ENCODE results near the gene GKAP1. TPM values are rescaled to one million over a fixed set of nuclear protein-coding genes. Genes with fewer than 3 reads are reported as not detected.

The GKAP1 gene
- total RNA-seq, 1 experiment from 2014 or later, result 6.1 TPM

DNA sequence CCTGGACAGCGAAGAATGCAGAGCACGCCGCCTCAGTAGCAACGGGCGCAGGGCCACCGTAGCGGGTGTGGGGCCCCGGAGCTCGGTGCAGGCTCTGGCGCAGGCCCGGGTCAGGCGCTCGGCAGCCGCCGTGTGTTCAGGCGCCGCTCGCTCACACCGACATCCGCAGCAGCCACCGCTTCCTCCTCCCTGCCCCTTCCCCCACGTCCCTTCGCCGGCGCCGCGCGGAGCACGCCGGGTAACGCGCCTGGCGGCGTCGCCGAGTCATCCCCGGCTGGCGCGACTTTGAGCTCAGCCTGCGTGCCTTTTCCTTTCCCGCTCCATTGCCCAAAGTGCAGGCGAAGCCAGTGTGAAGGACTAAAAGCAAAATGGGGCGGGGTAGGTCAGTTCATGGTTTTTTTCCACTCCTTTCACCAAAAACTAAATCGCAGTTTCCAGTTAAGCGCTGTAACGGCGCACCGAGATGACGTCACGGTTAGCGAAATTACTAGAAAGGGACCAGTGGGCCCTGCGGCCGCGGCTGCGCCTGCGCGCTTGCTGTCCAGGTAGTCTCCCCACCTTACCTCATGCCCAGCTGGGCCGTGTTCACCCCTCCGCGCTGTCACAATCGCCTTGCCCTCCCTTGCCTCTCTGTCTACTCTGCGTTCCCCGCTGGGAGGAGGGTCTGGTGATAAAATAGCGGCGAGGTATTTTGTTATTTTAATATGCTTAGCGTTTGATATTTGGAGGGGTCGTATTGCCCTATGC, 109.6 kb downstream of the GKAP1 start, which contains the start of gene UBQLN1 (continued):
- TF ChIP-seq, protein P1, sequence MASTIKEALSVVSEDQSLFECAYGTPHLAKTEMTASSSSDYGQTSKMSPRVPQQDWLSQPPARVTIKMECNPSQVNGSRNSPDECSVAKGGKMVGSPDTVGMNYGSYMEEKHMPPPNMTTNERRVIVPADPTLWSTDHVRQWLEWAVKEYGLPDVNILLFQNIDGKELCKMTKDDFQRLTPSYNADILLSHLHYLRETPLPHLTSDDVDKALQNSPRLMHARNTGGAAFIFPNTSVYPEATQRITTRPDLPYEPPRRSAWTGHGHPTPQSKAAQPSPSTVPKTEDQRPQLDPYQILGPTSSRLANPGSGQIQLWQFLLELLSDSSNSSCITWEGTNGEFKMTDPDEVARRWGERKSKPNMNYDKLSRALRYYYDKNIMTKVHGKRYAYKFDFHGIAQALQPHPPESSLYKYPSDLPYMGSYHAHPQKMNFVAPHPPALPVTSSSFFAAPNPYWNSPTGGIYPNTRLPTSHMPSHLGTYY (CRISPR knock-in tag; IDR thresholded peaks at IDR 0.05), result no peak
- no peak for TF ChIP-seq ESRRA (CRISPR knock-in tag; IDR thresholded peaks at IDR 0.05; ENCODE audit: borderline replicate concordance)
- no peak for TF ChIP-seq PRRX2 (CRISPR knock-in tag; IDR thresholded peaks at IDR 0.05)
- peak; percentile 77 for TF ChIP-seq SP1 (CRISPR knock-in tag; conservative IDR thresholded peaks at IDR 0.05)
- no peak for TF ChIP-seq ELF4 (CRISPR knock-in tag; IDR thresholded peaks at IDR 0.05; ENCODE audit: low read depth)
- TF ChIP-seq NFE2L1 (CRISPR knock-in tag; IDR thresholded peaks at IDR 0.05), result peak; percentile 99
- no peak for TF ChIP-seq JAZF1 (CRISPR knock-in tag; IDR thresholded peaks at IDR 0.05)
- TF ChIP-seq, protein P2, sequence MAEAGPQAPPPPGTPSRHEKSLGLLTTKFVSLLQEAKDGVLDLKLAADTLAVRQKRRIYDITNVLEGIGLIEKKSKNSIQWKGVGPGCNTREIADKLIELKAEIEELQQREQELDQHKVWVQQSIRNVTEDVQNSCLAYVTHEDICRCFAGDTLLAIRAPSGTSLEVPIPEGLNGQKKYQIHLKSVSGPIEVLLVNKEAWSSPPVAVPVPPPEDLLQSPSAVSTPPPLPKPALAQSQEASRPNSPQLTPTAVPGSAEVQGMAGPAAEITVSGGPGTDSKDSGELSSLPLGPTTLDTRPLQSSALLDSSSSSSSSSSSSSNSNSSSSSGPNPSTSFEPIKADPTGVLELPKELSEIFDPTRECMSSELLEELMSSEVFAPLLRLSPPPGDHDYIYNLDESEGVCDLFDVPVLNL (CRISPR knock-in tag; IDR thresholded peaks at IDR 0.05; ENCODE audit: borderline replicate concordance, low read depth), result no peak
- TF ChIP-seq, protein P3, sequence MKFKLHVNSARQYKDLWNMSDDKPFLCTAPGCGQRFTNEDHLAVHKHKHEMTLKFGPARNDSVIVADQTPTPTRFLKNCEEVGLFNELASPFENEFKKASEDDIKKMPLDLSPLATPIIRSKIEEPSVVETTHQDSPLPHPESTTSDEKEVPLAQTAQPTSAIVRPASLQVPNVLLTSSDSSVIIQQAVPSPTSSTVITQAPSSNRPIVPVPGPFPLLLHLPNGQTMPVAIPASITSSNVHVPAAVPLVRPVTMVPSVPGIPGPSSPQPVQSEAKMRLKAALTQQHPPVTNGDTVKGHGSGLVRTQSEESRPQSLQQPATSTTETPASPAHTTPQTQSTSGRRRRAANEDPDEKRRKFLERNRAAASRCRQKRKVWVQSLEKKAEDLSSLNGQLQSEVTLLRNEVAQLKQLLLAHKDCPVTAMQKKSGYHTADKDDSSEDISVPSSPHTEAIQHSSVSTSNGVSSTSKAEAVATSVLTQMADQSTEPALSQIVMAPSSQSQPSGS (CRISPR knock-in tag; IDR thresholded peaks at IDR 0.05; ENCODE audit: borderline replicate concordance, low read depth), result peak; percentile 19; the same call in 1 of the 2 replicates
- TF ChIP-seq, protein P4, sequence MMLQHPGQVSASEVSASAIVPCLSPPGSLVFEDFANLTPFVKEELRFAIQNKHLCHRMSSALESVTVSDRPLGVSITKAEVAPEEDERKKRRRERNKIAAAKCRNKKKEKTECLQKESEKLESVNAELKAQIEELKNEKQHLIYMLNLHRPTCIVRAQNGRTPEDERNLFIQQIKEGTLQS (CRISPR knock-in tag; conservative IDR thresholded peaks at IDR 0.05), result no peak
- no peak for TF ChIP-seq ZNF671 (CRISPR knock-in tag; IDR thresholded peaks at IDR 0.05)
- TF ChIP-seq FOXK1 (CRISPR knock-in tag; IDR thresholded peaks at IDR 0.05), result peak; percentile 92
- TF ChIP-seq ZNF263 (CRISPR knock-in tag; IDR thresholded peaks at IDR 0.05; ENCODE audit: low read depth), result no peak
- TF ChIP-seq, protein P5, sequence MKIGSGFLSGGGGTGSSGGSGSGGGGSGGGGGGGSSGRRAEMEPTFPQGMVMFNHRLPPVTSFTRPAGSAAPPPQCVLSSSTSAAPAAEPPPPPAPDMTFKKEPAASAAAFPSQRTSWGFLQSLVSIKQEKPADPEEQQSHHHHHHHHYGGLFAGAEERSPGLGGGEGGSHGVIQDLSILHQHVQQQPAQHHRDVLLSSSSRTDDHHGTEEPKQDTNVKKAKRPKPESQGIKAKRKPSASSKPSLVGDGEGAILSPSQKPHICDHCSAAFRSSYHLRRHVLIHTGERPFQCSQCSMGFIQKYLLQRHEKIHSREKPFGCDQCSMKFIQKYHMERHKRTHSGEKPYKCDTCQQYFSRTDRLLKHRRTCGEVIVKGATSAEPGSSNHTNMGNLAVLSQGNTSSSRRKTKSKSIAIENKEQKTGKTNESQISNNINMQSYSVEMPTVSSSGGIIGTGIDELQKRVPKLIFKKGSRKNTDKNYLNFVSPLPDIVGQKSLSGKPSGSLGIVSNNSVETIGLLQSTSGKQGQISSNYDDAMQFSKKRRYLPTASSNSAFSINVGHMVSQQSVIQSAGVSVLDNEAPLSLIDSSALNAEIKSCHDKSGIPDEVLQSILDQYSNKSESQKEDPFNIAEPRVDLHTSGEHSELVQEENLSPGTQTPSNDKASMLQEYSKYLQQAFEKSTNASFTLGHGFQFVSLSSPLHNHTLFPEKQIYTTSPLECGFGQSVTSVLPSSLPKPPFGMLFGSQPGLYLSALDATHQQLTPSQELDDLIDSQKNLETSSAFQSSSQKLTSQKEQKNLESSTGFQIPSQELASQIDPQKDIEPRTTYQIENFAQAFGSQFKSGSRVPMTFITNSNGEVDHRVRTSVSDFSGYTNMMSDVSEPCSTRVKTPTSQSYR (CRISPR knock-in tag; IDR thresholded peaks at IDR 0.05), result peak; percentile 96
- TF ChIP-seq NFATC4 (CRISPR knock-in tag; IDR thresholded peaks at IDR 0.05), result no peak
- TF ChIP-seq NR1H2 (CRISPR knock-in tag; IDR thresholded peaks at IDR 0.05), result no peak
- TF ChIP-seq MXD4 (CRISPR knock-in tag; IDR thresholded peaks at IDR 0.05; ENCODE audit: borderline replicate concordance), result no peak

DNA sequence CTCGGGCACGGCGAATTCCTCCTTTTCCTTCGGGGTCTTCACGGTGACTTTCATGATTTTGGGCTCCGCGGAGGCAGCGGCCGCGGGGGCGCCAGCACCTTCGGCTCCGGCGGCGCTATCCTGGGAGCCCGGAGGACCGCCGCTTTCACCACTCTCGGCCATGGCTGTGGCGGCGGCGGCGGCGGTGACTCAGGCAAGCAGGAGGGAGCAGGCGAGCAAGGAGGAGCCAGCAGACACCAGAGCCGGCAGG, 110.1 kb downstream of the GKAP1 start:
- CTCF ChIA-PET, result interaction anchor here (1.0 to 1.9 kb wide), 3 partner anchors 10 to 373 kb away, joined by 3 to 7 read pairs (median 5); no protein-coding TSS in a partner anchor
- Mint-ChIP-seq H3K27ac (no peak overlapping the region), H3K4me3 (peak overlapping the region; percentile 90)

More for the DNA sequence above, 110.1 kb downstream of the GKAP1 start:
- POLR2A ChIA-PET, result interaction anchor here (1.0 to 1.6 kb wide), 7 partner anchors 74 to 441 kb away, joined by 3 to 5 read pairs (median 3); partner anchors contain the start of genes HNRNPK, IDNK, KIF27 and RMI1
- peak; percentile 48 for ATAC-seq
- TF ChIP-seq, protein P6, sequence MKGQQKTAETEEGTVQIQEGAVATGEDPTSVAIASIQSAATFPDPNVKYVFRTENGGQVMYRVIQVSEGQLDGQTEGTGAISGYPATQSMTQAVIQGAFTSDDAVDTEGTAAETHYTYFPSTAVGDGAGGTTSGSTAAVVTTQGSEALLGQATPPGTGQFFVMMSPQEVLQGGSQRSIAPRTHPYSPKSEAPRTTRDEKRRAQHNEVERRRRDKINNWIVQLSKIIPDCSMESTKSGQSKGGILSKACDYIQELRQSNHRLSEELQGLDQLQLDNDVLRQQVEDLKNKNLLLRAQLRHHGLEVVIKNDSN (CRISPR knock-in tag; IDR thresholded peaks at IDR 0.05), result peak; percentile 10; the same call in 1 of the 2 replicates
- no peak for TF ChIP-seq NR1H2 (CRISPR knock-in tag; IDR thresholded peaks at IDR 0.05)
- TF ChIP-seq, protein P2 (CRISPR knock-in tag; IDR thresholded peaks at IDR 0.05; ENCODE audit: borderline replicate concordance, low read depth), result peak; percentile 81; the same call in 1 of the 2 replicates
- Mint-ChIP-seq H3K9me3 (peaks cover 6% of the 10 kb centered on the region), H3K4me1 (peaks cover 28% of the 10 kb centered on the region), H3K27me3 (ENCODE audit: low read depth) (no peaks in the 10 kb centered on the region; the same call in none of the 2 replicates), H3K36me3 (peaks cover 20% of the 10 kb centered on the region)
- no peak for DNase-seq (ENCODE audit: low spot score)

All from WTC11 (cell line).